NCI-H2107 treated with DMSO at 0.1 percent for 48 hours (cell line): ENCODE results near the gene PTPRN2.

Source experiments
- DNase-seq: peaks from one replicate; lab custom pipeline; 2025; ENCODE audit not compliant: unreplicated experiment; lab: John Stamatoyannopoulos, UW

The PTPRN2 gene

GRCh38 chr7:158247758-158248487, 339.7 kb downstream of the PTPRN2 start:
- no peak for DNase-seq

GRCh38 chr7:158246960-158247673, 340.5 kb downstream of the PTPRN2 start:
- DNase-seq: no peak

GRCh38 chr7:158246272-158246959, 341.2 kb downstream of the PTPRN2 start:
- no peak for DNase-seq

- DNase-seq: no peak
Observed at GRCh38 chr7:158245724-158246041, 341.9 kb downstream of the PTPRN2 start.

GRCh38 chr7:158244873-158245723, 342.5 kb downstream of the PTPRN2 start:
- no peak for DNase-seq

- DNase-seq: no peak
Observed at GRCh38 chr7:158244430-158244829, 343.2 kb downstream of the PTPRN2 start.

- DNase-seq: no peak
Observed at GRCh38 chr7:158241919-158242318, 345.7 kb downstream of the PTPRN2 start.

GRCh38 chr7:158240801-158241200, 346.8 kb downstream of the PTPRN2 start:
- DNase-seq: no peak

GRCh38 chr7:158239290-158239981, 348.2 kb downstream of the PTPRN2 start:
- DNase-seq: peak; percentile 58

GRCh38 chr7:158238616-158239289, 348.9 kb downstream of the PTPRN2 start:
- no peak for DNase-seq

GRCh38 chr7:158237672-158238335, 349.8 kb downstream of the PTPRN2 start:
- DNase-seq: peak; percentile 52

GRCh38 chr7:158236400-158236799, 351.2 kb downstream of the PTPRN2 start:
- no peak for DNase-seq

GRCh38 chr7:158235862-158236261, 351.8 kb downstream of the PTPRN2 start:
- DNase-seq: no peak

- DNase-seq: no peak
Observed at GRCh38 chr7:158229945-158230344, 357.7 kb downstream of the PTPRN2 start.

GRCh38 chr7:158228986-158229385, 358.6 kb downstream of the PTPRN2 start:
- no peak for DNase-seq

- no peak for DNase-seq
Observed at GRCh38 chr7:158228131-158228530, 359.5 kb downstream of the PTPRN2 start.

- DNase-seq: no peak
Observed at GRCh38 chr7:158227258-158227984, 360.2 kb downstream of the PTPRN2 start.

- no peak for DNase-seq
Observed at GRCh38 chr7:158216198-158216597, 371.4 kb downstream of the PTPRN2 start.

GRCh38 chr7:158209435-158209834, 378.2 kb downstream of the PTPRN2 start:
- no peak for DNase-seq
